IMR-90 (cell line): ENCODE measurements around the gene DCAKD. TPM values are rescaled to one million over a fixed set of nuclear protein-coding genes. Genes with fewer than 3 reads are reported as not detected.
"Not testable (repeated sequence)": the region's sequence is repeated elsewhere in the genome, so short reads cannot be mapped to it uniquely, and the experiment has no call there.

Experiments used
- ATAC-seq: fragments of 200-7000 bp; cut with Tn5 transposase; 2 replicates; pipeline ENCODE4 v1.9.1; 2020; ENCODE audit warnings: low read depth, mild to moderate bottlenecking, moderate library complexity
- BruUV-seq: library from RNA; stranded (reverse); fragments of 400-500 nt; replicated peaks from 2 replicates; lab custom pipeline; 2021; lab: Mats Ljungman, UMichigan
- CTCF ChIA-PET: fragments of 300-600 bp; formaldehyde crosslinking; extraction: SDS; loops from one replicate; lab custom pipeline; 2021; ENCODE audit warnings: antibody characterized with exemption; lab: Yijun Ruan, JAX
- POLR2A ChIA-PET: fragments of 300-600 bp; sonication (Branson Sonifier 250); formaldehyde crosslinking; loops from one replicate; lab custom pipeline; 2022; ENCODE audit warnings: antibody characterized with exemption; ENCODE audit not compliant: unreplicated experiment; lab: Charles Lee
- DNase-seq: peaks from one replicate; pipeline ENCODE4 v3.0.0; 2013
- H2AFZ ChIP-seq: replicated peaks from 2 replicates; pipeline ENCODE3; 2013; ENCODE audit warnings: low read length, mild to moderate bottlenecking; ENCODE audit not compliant: poor library complexity
- H2AK5ac ChIP-seq: 2 replicates; pipeline ENCODE4 v1.6.1; 2013; ENCODE audit warnings: low read depth, low read length, inconsistent platforms
- H2AK9ac ChIP-seq: replicated peaks from 2 replicates; pipeline ENCODE3; 2013; ENCODE audit warnings: mild to moderate bottlenecking, low read depth, low read length, moderate library complexity; ENCODE audit not compliant: poor library complexity
- H2BK120ac ChIP-seq: 2 replicates; pipeline ENCODE4 v1.6.1; 2013; ENCODE audit warnings: low read depth, low read length, inconsistent platforms
- H2BK15ac ChIP-seq: 3 replicates; pipeline ENCODE4 v1.6.1; 2013; ENCODE audit warnings: low read depth, low read length, inconsistent platforms
- H2BK20ac ChIP-seq: 2 replicates; pipeline ENCODE4 v1.6.1; 2013; ENCODE audit warnings: low read depth, mild to moderate bottlenecking, inconsistent platforms, low read length, moderate library complexity
- H2BK5ac ChIP-seq: 2 replicates; pipeline ENCODE4 v1.6.1; 2013; ENCODE audit warnings: mild to moderate bottlenecking, low read depth, low read length, inconsistent platforms; ENCODE audit not compliant: poor library complexity, severe bottlenecking
- H3K14ac ChIP-seq: replicated peaks from 2 replicates; pipeline ENCODE4 v1.6.1; 2013; ENCODE audit warnings: low read depth, low read length, inconsistent platforms
- H3K18ac ChIP-seq: 2 replicates; pipeline ENCODE4 v1.6.1; 2013; ENCODE audit warnings: low read depth, low read length, control low read depth
- H3K23ac ChIP-seq: 2 replicates; pipeline ENCODE4 v1.6.1; 2013; ENCODE audit warnings: low read depth, low read length, inconsistent platforms
- H3K27ac ChIP-seq: 2 replicates; pipeline ENCODE4 v1.5.1; 2013; ENCODE audit warnings: mild to moderate bottlenecking, control low read depth, low read length; ENCODE audit not compliant: insufficient read depth
- H3K27me3 ChIP-seq: 2 replicates; pipeline ENCODE4 v1.6.1; 2013; ENCODE audit warnings: low read length; ENCODE audit not compliant: control insufficient read depth, insufficient read depth
- H3K36me3 ChIP-seq: 2 replicates; pipeline ENCODE4 v1.6.1; 2013; ENCODE audit warnings: low read length, mixed read lengths; ENCODE audit not compliant: control insufficient read depth, insufficient read depth
- H3K4ac ChIP-seq: 2 replicates; pipeline ENCODE4 v1.6.1; 2013; ENCODE audit warnings: low read depth, low read length, inconsistent platforms
- H3K4me1 ChIP-seq: 2 replicates; pipeline ENCODE4 v1.6.1; 2013; ENCODE audit warnings: low read length, mixed read lengths; ENCODE audit not compliant: control insufficient read depth, insufficient read depth
- H3K4me2 ChIP-seq: 2 replicates; pipeline ENCODE4 v1.6.1; 2013; ENCODE audit warnings: low read depth, mild to moderate bottlenecking, control low read depth, low read length, moderate library complexity
- H3K4me3 ChIP-seq: 2 replicates; pipeline ENCODE4 v1.5.1; 2013; ENCODE audit warnings: low read depth, mild to moderate bottlenecking, control low read depth, low read length, moderate library complexity; ENCODE audit not compliant: insufficient read depth
- H3K56ac ChIP-seq: 2 replicates; pipeline ENCODE4 v1.6.1; 2013; ENCODE audit warnings: low read length, inconsistent platforms; ENCODE audit not compliant: insufficient read depth; ENCODE audit errors: extremely low read depth
- H3K79me1 ChIP-seq, 2 experiments: 2 replicates each; pipeline ENCODE4 v1.6.1; 2013; ENCODE audit warnings: low read length in 2 of 2, inconsistent platforms in 1 of 2, low read depth in 1 of 2
- H3K9ac ChIP-seq: 2 replicates; pipeline ENCODE4 v1.6.1; 2013; ENCODE audit warnings: low read depth, low read length, control low read depth
- H3K9me1 ChIP-seq: 2 replicates; pipeline ENCODE4 v1.6.1; 2013; ENCODE audit warnings: low read length, inconsistent platforms; ENCODE audit not compliant: insufficient read depth
- H3K9me3 ChIP-seq: 2 replicates; pipeline ENCODE4 v1.6.1; 2013; ENCODE audit warnings: low read length; ENCODE audit not compliant: control insufficient read depth, insufficient read depth
- H4K20me1 ChIP-seq: 2 replicates; pipeline ENCODE4 v1.6.1; 2013; ENCODE audit warnings: low read length, inconsistent platforms; ENCODE audit not compliant: insufficient read depth
- H4K5ac ChIP-seq: 2 replicates; pipeline ENCODE4 v1.6.1; 2013; ENCODE audit warnings: mild to moderate bottlenecking, low read depth, low read length, control low read depth
- H4K8ac ChIP-seq, 2 experiments: 2 replicates each; pipeline ENCODE4 v1.6.1; 2013; ENCODE audit warnings: low read depth in 2 of 2, low read length in 2 of 2, control low read depth in 1 of 2, inconsistent platforms in 1 of 2
- H4K91ac ChIP-seq: 2 replicates; pipeline ENCODE4 v1.6.1; 2013; ENCODE audit warnings: low read depth, low read length, inconsistent platforms; ENCODE audit not compliant: insufficient read depth
- WGBS, 2 experiments: methylation state at CpG; one replicate each; pipeline versions ENCODE4 v1.1.5 to v1.1.7; 2013; ENCODE audit warnings: missing lambda C conversion rate in 2 of 2; ENCODE audit not compliant: insufficient read length in 1 of 2; ENCODE audit errors: extremely low coverage in 2 of 2; 5-methylcytosine and 5-hydroxymethylcytosine counted together
- dilution Hi-C: fragments of 300-500 bp; cut with HindIII; formaldehyde crosslinking; loops from one replicate; pipeline ENCODE4 v1.14.3; 2018; ENCODE audit warnings: low sequenced_read_pairs; ENCODE audit not compliant: unreplicated experiment
- in situ Hi-C: fragments of 300-500 bp; cut with MboI; formaldehyde crosslinking; loops from 3 replicates; pipeline ENCODE4 v1.14.3; 2019; ENCODE audit warnings: low sequenced_read_pairs, inconsistent platforms, mixed read lengths
- intact Hi-C: fragments of 100-400 bp; cut with micrococcal nuclease; formaldehyde crosslinking; loops from 2 replicates; pipeline ENCODE4 v1.10.0; 2022
- polyA plus RNA-seq, 3 experiments: library from polyadenylated mRNA; depleted of rRNA; stranded (reverse); fragments of >200 nt; gene quantifications; 2 replicates each; pipeline ENCODE4 v1.2.3, GENCODE V29; 2012; ENCODE audit warnings: low replicate concordance in 1 of 3
- total RNA-seq: library from RNA; depleted of rRNA; stranded (reverse); fragments of >200 nt; gene quantifications from 2 replicates; pipeline ENCODE4 v1.2.3, GENCODE V29; 2012

DCAKD gene
- total and polyA plus RNA-seq, 2 of the 4 experiments (the other 2 are of a cell fraction) = 31.3 to 47.9 TPM

- H3K27ac ChIP-seq, CTCF ChIA-PET, H3K4me1 ChIP-seq, H3K18ac ChIP-seq, H2BK15ac ChIP-seq, H4K20me1 ChIP-seq, H2BK20ac ChIP-seq, H2AK5ac ChIP-seq, H3K4ac ChIP-seq, H3K56ac ChIP-seq, H2BK120ac ChIP-seq, H2AFZ ChIP-seq, DNase-seq, H2BK5ac ChIP-seq, H4K91ac ChIP-seq, H4K5ac ChIP-seq, H3K4me2 ChIP-seq, H4K8ac ChIP-seq, ATAC-seq, H3K14ac ChIP-seq, H3K36me3 ChIP-seq, dilution Hi-C loops, H3K9ac ChIP-seq, BruUV-seq, H3K4me3 ChIP-seq, H2AK9ac ChIP-seq, H3K23ac ChIP-seq, in situ Hi-C loops, H3K9me3 ChIP-seq, H3K27me3 ChIP-seq, H3K9me1 ChIP-seq: not testable (repeated sequence)
- peaks cover 17 to 59% of the 10 kb centered on the region in 2 experiments for H3K79me1 ChIP-seq
- POLR2A ChIA-PET = interaction anchor here (3.6 kb wide), 1 partner anchor 9 kb away, joined by 19 read pairs; the partner anchor contains the start of gene NMT1
- WGBS, 2 experiments = no CpG with 5 or more reads among the region's 54 CpGs
- intact Hi-C loops = loop anchor here (5.0 kb wide), 1 partner anchor 81 kb away; the partner anchor contains the start of gene PLCD3
Measured at GRCh38 chr17:45051720-45052051, 254 bp upstream of the DCAKD start.
